GM19467 (cell line): ENCODE results near the gene DMAC2L.

Experiments used
- ATAC-seq: cut with Tn5 transposase; IDR thresholded peaks from one replicate; pipeline ENCODE4 v1.9.1; 2021; ENCODE audit warnings: mild to moderate bottlenecking, moderate library complexity; ENCODE audit not compliant: unreplicated experiment

The DMAC2L gene

DNA sequence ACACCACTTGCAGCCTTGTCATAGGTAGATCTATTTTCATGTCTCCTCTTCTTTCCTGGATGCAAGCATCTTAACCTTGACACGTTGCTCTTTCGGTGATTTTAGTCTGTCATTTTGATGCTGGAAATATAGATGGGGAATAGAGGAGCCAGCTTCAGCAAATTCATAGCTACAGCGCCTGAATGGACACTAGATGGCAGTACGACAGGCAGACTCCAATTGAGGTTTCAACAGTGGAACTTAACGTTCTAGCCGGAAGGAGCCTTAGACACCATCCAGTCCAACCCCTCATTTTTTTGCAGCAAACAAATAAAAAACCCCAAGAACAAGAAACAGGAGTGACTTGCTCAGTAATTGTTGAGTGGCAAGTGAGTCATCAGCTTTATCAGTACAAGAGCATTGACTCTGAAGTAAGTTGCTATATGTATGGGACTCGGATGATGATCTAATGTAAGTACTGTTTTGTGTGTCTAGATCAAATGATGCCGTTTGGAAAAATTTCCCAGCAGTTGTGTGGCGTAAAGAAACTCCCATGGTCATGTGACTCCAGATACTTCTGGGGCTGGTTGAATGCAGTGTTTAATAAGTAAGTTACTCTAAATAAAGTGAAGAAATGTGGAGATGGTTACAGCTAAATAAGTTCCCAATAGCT, 9.0 kb downstream of the DMAC2L start:
- peak; percentile 88 for ATAC-seq

DNA sequence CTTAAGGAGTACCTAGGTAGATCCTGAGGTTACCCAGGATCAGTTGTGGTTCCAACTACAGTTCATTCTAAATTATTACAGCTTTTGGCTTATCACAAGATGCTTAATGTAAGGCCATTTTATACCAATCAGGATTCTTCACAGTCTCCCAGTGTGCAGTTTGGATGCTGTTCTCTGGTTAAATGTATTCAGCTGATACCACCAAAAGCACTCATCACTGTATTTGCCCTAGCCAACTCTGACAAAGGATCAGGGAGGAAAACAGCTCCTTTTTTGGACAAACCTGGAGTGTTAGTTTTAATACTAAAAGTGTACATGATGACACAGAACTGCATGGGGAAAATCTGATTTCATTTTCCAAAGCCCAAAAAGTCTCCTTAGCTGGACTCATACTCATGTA, 19.5 kb downstream of the DMAC2L start:
- ATAC-seq, result no peak

DNA sequence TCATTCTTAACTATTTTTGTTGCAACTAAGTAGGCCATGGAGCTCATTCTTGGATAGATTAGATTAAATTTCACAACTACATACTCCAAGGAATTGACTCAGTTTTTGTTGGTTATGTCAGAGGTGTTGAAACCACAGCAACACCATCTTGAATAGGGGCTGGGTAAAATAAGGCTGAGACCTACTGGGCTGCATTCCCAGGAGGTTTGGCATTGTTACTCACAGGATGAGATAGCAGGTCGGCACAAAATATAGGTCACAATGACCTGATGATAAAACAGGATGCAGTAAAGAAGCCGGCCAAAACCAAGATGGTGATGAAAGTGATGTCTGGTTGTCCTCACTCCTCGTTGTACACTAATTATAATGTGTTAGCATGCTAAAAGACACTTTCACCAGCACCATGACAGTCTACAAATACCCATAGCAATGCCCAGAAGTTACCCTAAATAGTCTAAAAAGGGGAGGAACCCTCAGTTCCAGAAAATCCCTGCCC, 20.9 kb downstream of the DMAC2L start:
- no peak for ATAC-seq

GRCh38 chr14:50334211-50334610, 22.1 kb downstream of the DMAC2L start:
- no peak for ATAC-seq

DNA sequence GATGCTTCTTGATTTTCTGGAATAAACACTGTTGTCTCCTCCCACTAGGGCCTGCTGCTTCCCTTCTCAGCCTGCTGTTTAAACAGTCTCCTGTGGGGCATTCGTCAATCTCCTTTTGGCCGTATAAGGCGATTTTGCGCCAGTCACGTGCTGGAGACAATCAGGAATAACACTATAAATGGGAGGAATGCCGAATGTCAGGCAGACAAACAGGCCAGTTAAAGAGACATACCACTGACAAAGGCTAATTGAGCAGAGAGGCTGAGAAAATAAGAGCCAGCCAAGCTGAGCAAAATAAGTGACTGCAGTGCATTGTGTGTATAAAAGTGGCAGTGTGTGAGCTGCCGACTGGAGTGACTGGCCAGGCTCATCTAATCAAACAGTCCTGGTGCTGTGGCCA, 23.3 kb downstream of the DMAC2L start:
- no peak for ATAC-seq

DNA sequence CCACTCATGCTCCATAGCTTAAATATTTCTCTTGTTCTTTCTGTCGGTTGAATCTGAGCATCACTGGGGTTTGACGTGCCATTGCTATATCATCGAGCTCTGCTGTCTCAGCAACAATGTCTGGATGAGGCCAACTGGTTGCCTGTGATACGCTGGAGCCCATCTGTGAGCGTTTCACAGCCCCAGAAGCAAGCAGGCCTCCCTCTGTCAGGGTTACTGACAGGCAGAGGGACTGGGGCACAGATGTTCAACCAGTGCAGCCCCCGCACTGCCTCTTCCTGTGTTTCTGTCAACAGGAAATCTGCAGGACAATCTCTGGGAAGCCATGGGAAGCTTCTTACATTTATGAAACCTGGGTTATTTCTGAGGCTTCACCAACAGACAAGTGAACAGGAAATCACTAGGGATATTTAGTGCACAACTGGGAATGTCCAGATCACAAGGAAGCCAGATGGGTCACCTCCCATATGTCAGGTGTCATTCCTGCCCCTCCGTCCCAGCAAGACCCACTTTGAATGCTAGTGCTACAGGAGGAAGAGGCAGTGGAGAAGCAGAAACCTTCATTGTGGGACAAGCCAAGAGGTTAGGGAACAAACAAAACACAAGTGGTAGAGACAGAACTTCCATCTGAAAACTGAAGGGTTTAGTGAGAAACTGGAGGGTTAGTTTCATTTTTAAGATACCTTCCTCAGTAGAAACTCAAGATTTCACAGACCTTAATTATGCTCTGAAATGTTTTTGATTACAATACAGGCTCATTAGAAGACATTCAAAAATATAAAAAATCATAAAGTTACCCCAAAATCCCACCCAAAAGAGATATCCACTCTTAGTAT, 24.1 kb downstream of the DMAC2L start:
- ATAC-seq, result no peak

- ATAC-seq, result no peak
These were observed 26.5 kb downstream of the DMAC2L start for GRCh38 chr14:50338587-50338986.

GRCh38 chr14:50339178-50339804, 27.2 kb downstream of the DMAC2L start:
- no peak for ATAC-seq

GRCh38 chr14:50340045-50340444, 27.9 kb downstream of the DMAC2L start:
- no peak for ATAC-seq

DNA sequence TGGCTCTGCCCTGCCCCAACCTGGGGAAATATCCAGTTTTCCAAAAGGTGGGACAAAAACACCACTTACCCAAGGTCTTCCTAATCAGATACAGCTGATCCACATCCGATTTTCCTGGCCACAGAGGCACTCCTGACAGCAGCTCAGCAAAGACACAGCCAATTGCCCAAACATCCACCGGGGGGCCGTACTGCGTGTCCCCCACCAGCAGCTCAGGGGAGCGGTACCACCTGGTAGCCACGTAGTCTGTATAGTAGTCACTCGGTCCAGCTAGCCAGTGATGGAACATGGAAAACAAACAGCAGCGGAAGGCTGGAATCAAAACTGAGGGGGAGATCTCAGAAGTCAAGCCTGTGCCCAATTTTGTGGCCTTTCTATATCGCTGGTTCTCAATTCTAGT, 28.8 kb downstream of the DMAC2L start:
- ATAC-seq, result no peak

- no peak for ATAC-seq
These were observed 30.3 kb downstream of the DMAC2L start for GRCh38 chr14:50342221-50343078.

- ATAC-seq, result no peak
These were observed 31.3 kb downstream of the DMAC2L start for GRCh38 chr14:50343434-50343833.

DNA sequence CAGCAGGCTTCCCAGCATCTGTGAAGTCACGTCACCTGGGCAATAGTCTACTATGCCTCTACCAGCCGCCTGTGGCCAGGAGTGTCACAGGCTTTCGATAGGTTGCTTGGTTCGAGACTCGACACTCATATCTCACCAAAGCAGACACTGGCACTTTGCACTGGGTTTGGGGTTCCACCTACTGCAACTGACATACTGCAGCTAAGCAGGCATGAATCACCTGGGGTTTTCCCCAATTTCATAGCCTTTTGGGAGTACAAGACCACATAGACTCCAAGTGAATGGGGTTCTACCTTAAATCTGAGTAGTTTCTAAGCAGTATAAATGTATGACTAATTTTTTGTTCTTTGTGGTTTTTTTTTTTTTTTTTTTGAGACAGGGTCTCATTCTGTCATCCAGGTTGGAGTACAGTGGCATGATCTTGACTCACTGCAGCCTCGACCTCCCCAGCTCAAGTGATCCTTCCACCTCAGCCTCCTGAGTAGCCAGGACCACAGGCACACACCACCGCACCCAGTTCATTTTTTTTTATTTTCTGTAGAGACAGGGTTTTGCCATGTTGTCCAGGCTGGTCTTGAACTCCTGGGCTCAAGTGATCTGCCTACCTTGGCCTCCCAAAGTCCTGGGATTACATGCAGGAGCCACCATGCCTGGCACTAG, 32.1 kb downstream of the DMAC2L start:
- ATAC-seq, result peak; percentile 51

DNA sequence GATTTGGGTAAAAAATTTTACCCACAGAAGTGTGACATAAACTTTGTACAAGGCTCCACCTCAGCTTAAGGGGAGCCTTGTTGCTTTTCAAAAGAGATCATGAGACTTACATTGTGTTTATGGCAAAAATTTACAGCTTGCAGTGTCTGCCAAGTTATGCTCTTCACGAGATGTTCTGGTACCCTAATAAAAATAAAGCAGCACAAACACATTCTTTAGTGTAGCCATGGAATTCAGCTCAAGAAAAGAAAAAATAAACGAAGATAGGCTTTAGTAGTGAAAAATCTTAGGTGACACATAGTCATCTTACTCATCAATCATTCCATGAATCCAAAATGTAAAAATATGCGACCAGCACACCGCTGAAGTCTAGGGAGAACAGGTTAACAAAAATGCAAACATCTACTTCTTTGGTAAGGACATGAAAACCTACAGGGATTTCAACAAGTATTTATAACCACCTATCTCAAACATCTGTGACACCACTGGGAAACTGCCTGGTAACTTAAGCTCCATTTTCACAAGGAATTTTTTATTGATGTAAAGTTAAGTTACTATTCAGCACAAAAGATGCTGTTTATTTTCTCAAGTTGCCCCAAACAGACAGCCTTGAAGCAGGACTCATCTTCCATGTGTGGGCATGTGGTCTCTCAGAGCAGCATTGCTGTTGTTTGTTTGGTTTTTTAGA, 32.9 kb downstream of the DMAC2L start:
- ATAC-seq, result no peak

- ATAC-seq, result no peak
These were observed 33.8 kb downstream of the DMAC2L start for GRCh38 chr14:50345846-50346422.

DNA sequence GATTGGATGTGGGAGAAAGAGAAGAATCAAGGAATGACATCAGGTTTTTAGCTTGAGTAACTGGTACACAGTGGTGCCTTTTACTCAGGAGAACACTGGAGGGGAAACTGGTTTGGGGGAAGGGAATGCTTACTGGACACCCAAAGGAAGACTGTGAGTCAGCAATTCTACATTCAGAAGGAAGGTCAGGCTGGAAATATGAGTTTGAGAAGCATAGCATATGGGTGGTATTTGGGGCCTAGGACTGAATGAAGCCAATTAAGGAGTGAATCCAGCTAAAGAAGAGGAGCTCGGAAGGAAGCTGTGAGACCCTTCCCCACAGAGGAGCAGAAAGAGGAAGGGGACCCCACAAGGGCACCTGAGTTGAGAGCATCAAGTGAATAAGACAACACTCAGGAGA, 35.4 kb downstream of the DMAC2L start:
- ATAC-seq, result no peak

- ATAC-seq, result no peak
These were observed 36.8 kb downstream of the DMAC2L start for GRCh38 chr14:50348933-50349332.

GRCh38 chr14:50350975-50351374, 38.9 kb downstream of the DMAC2L start:
- ATAC-seq, result no peak

DNA sequence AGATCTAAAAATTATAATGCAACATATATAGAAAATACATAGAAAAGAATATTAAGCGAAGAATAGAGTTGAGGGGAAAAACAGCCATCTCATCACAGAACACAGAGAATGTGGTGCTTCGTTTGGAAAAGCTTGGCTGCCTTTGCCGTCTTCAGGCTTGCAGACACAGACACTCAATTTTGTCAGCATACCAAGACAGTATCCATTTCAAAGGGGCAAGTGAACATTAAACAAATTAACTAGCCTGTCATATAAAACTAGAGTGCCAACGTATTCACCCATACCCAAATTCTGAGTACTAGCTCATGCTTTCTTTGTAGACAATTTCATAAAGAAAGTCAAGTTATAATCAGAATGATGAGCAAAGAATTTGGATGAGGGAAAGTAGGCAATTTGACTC, 40.5 kb downstream of the DMAC2L start:
- no peak for ATAC-seq
